Measurements from ENCODE around the gene HMGXB4.
"Not testable (repeated sequence)": the region's sequence is repeated elsewhere in the genome, so short reads cannot be mapped to it uniquely, and the experiment has no call there.

The HMGXB4 gene, protein sequence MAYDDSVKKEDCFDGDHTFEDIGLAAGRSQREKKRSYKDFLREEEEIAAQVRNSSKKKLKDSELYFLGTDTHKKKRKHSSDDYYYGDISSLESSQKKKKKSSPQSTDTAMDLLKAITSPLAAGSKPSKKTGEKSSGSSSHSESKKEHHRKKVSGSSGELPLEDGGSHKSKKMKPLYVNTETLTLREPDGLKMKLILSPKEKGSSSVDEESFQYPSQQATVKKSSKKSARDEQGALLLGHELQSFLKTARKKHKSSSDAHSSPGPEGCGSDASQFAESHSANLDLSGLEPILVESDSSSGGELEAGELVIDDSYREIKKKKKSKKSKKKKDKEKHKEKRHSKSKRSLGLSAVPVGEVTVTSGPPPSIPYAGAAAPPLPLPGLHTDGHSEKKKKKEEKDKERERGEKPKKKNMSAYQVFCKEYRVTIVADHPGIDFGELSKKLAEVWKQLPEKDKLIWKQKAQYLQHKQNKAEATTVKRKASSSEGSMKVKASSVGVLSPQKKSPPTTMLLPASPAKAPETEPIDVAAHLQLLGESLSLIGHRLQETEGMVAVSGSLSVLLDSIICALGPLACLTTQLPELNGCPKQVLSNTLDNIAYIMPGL

DNA sequence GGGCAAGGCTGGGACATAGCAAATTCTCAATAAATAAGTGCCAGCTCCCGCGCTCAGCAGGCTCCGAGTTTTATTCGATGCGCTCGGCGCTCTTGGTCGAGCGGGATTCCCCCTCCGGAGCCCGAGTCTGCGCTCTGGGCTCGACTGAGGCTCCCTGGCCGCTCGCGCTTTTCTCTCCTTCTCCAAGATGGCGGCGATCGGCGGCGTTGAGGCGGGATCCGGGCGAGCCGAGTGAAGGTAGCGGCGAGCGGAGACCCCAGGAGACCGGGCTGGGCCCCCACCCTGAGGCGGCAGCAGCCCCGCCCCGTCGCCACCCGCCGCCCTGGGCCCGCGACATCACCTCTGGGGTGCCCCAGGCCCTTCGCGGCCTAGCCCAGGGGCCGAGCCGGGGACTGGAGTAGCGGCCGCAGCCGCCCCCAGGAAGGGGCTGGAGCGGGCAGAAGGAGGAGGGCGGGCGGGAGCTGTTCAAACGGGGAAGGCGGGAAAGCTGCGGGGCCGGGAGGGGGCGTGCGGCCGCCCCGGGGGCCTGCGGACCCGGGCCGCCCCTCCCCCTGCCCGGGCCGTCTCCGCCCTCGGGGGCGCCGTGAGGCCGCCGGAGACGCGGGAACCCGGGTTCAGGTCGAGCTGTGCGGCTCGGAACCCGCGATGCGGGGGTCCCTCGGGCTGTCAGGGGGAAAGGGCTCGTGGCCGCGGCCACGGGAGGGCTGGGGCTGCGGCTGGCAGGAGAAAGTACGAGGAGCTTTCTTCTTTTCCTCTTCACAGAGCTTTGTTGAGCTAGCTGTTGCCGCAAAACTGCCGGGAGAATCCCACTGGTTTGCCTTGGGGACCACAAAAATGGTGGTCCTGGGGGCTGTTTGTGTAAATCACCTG, at the start of gene HMGXB4:
Gene HMGXB4 (plus strand): TSS at position 173 of the 870 bp plus-strand sequence. CDS start 4,898 bp downstream, outside the sequence.
- in situ Hi-C loops (cut with HindIII; ENCODE audit: low sequenced_read_pairs) = no loop called here

DNA sequence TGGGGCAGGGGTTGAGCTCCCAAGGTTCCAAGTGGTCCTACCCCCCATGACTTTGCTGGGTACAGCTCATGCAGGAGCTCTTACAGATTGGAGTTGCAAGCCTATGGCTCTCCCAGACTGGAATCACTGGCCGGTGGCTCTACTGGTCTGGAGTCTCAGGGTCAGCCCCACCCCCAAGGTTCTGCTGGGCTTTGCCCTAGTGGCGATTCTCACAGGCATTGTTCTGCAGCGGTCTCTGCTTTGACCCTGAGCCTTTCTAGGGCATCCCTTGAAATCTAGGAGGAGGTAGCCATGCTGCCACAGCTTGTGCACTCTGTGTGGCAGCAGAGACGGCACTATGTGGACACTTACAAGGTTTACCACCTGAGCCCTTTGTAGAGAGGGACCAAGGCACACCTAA, 49.3 kb upstream of the HMGXB4 start:
- in situ Hi-C loops (cut with HindIII; ENCODE audit: low sequenced_read_pairs) = no loop called here

DNA sequence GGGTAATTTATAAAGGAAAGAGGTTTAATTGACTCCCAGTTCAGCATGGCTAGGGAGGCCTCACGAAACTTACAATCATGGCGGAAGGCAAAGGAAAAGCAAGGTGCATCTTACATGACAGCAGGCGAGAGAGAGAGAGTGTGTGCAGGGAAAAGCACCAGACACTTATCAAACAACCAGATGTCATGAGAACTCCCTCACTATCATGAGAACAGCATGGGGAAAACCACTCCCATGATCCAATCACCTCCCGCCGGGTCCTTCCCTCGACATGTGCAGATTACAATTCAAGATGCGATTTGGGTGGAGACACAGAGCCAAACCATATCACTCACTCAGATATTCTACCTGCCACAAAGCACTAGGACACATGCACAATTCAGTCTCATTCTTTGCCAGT, 48.1 kb upstream of the HMGXB4 start:
- in situ Hi-C loops (cut with HindIII; ENCODE audit: low sequenced_read_pairs) = no loop called here

DNA sequence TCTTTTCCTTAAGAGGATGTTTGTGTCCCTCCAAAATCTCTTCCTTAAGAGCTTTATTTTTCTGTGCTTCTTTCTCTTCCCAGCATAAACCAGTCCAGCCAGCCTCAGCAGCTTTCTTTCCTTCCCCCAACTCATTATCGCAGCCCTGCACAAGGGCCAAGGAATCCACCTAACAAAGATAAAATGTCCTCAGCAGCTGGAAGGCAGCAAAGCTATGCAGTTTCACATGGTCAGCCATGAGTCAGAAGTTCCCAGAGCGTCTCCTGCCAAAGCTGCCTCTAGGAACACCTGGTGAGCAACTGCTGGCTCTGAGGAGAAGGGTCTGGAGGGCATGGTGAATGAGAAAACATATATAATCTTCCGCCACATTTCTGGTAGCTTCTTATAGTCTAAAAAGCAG, 45.3 kb upstream of the HMGXB4 start:
- in situ Hi-C loops (cut with HindIII; ENCODE audit: low sequenced_read_pairs) = no loop called here

DNA sequence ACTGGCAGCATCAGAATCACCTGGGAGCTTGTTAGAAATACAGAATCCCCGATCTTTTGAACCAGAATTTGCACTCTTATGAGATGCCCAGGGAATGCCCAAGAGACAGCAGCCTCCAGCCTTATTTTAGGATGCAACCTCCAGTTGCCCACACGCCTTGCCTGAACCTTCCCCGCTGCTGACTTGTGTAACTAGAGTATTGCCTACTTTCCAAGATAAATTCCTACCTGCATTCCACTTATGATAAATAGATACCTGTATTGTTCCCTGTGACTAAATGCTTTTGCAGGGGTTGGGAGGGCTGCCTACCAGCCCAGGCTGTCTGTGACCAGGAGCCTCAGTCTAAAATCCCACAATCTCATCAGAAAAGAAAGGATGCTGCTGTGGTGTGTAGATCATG, 44.3 kb upstream of the HMGXB4 start:
- in situ Hi-C loops (cut with HindIII; ENCODE audit: low sequenced_read_pairs) = no loop called here

DNA sequence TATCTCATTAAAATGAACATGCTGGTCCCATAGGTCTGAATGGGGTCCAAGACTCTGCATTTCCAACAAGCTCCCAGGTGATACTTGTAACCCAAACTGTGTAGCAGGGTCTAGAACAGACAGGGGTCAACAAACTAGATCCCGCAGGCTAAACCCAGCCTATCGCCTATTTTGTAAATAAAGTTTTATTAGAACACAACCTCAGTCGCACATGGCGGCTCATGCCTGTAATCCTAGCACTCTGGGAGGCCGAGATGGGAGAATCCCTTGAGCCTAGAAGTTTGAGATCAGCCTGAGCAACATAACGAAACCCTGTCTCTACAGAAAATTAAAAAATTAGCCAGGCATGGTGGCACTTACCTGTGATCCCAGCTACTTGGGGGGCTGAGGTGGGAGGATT, 42.3 kb upstream of the HMGXB4 start:
- in situ Hi-C loops (cut with HindIII; ENCODE audit: low sequenced_read_pairs) = no loop called here

DNA sequence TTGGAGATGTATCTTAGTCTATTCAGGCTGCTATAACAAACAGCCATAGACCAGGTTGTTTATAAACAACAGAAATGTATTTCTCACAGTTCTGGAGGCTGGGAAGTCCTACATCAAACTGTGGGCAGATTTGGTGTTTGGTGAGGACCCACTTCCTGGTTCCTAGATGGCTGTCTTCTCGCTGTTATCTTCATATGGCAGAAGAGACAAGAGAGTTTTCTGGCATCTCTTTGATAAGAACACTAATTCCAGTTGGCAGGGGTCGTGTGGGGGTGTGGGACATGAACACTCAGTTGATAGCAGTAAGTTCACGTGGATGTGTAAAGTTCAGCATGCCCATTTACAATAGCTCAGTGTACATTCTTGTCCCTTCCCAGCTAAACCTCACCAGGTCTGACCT, 41.3 kb upstream of the HMGXB4 start:
- in situ Hi-C loops (cut with HindIII; ENCODE audit: low sequenced_read_pairs) = no loop called here

DNA sequence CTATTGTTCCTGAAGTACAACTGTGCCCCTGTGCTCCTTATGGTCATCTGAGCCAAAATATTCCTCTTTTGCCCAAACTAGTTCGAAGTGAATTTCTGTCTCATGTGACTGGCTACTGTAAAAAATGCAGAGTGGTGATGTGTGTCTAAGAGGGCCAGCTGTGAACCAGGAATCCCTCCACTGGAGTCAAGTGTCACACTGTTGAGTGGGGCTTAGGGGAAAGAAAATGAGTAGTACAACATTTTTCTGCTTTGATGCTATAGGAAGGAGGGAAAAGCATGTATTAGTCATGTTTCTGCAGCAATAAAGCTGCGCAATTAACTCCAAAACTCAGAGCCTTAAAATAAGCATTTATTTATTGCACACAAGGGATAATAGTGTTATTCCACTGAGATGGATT, 39.8 kb upstream of the HMGXB4 start:
- in situ Hi-C loops (cut with HindIII; ENCODE audit: low sequenced_read_pairs) = no loop called here

DNA sequence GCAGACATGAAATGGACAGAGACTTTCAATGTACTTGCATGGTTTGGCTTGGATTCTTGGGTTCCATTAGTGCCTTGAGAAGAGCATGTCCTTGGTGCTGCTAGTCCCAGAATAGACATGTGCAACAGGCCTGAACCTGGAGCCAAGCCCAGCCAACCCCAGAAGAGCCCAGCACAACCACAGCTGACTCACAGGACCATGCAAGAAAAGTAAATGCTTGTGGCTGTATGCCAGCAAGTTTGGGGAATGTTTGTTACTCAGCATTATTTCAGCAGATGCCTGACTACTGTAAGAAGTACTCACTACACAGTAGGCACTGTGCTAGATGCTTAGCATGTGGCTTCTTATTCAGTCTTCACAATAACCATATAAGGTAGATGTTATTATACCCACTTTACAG, 39.2 kb upstream of the HMGXB4 start:
- in situ Hi-C loops (cut with HindIII; ENCODE audit: low sequenced_read_pairs) = no loop called here

DNA sequence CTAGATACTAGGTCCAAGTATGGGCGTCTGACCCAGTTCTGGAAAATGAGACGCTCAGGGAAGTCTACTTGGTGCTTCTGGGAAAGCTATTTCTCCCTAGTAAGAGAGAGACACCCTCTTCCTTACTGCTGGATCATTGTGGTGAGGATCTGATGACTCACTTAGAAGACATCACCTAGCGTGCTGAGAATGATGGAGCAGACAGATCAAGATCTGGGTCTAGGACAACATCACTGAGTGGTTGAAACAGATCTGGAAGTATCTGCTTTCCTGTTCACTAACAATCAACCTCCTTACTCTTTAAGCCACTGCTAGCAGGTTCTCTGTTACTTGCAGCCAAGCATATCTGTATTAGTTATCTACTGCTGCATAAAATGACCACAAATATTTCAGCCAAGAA, 38.3 kb upstream of the HMGXB4 start:
- in situ Hi-C loops (cut with HindIII; ENCODE audit: low sequenced_read_pairs) = no loop called here

DNA sequence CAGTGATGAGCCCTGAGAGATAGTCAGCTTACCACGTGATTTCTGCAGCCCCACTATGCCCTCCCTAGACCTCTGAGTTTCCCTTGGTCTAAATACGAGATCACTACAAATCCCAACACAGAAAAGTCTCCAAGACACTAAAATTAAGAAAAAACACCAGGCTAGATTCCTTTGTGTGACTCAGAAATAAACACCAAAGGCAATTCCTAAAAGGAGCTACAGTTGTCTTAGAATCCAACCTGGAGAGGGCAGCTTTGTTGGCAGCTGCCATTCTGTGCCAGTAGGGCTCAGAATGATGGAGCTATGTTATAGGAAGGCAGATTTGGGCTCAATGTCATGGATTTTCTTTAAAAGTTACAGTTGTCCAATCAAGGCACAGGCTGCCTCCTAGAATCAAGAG, 37.1 kb upstream of the HMGXB4 start:
- in situ Hi-C loops (cut with HindIII; ENCODE audit: low sequenced_read_pairs) = no loop called here

DNA sequence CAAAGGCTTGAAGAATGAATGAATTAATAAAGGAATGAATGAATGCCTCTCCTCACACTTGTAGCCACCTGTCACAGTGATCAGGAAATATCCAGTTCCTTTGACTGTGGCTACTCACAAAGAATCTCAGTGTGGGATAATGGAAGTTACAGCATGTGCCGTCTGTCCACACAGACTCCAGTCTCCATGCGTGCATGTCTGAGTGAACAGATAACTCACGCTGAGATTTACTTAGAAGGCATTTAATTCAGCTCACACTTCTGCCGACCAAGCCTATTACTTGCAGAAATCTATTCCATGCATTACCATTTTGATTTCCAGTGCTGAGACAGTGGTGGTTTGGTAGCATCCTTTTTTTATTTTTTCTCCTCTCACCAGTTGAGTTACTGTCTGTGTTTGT, 32.3 kb upstream of the HMGXB4 start:
- in situ Hi-C loops (cut with HindIII; ENCODE audit: low sequenced_read_pairs) = no loop called here

DNA sequence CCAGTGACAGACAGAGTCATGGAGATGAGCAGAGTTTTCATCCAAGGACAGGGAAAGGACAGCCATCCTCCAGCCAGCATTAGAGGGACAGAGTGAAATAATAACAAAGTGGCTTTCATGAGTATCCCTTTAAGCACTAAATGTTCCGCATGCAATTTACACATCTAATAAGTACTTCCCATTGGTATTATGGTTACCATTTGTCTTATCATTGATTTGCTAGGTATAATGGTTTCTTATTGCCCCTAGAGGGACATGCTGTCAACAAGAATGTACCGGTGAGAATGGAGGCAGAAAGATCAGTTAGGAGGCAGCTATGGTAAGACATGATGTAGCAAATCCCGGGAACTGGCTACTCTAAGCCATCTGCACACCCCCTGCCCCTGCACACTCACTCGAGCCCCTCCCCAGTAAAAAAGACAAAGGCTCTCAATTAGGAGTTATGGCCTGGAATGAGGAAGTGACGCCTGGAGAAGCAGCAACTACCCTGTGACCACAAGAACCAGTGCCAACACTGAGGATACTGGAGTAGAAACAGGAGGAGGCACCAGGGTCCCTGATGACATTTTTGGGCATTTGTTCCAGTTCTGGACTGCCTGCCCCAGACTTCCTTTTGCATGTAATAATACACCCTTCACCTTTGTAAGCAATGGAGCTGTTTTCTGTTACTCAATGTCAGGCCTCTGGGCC, 30.2 kb upstream of the HMGXB4 start:
- in situ Hi-C loops (cut with HindIII; ENCODE audit: low sequenced_read_pairs) = no loop called here

DNA sequence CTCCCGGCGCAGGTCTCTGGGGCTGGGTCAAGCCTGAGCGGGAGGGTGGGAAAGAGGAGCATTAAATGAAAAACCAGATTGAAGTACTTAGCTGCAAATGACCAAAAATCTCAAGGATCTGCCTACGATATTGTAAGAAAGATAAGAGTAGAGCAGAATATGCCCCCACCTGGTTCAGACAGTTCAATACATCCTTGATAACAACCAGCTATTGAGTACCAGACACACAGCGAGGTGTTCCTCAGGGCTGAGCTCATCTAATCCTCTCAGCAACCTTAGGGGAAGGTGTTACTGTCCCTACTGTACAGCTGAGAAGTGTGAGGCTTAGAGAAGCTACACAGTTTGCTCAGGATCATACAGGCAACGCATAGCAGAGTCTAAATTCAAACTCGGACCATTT, 27.4 kb upstream of the HMGXB4 start:
- in situ Hi-C loops (cut with HindIII; ENCODE audit: low sequenced_read_pairs) = no loop called here

DNA sequence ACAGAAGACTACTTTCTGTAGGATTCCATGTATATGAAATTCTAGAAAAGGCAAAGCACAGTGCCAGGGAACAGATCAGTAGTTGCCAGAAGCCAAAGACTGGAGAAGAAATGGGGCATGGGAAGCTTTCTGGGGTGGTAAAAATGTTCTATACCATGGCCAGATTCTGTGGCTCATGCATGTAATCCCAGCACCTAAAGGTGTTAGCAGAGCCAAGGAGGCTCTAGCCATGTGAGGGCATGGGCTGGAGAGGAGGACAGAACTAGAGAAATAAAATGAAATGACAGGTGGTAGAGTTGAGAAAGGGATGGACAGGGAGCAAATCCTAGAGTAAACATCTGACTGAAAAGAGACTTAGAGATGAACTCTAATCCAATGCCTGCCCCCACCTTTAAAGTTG, 26.9 kb upstream of the HMGXB4 start:
- in situ Hi-C loops (cut with HindIII; ENCODE audit: low sequenced_read_pairs) = no loop called here

DNA sequence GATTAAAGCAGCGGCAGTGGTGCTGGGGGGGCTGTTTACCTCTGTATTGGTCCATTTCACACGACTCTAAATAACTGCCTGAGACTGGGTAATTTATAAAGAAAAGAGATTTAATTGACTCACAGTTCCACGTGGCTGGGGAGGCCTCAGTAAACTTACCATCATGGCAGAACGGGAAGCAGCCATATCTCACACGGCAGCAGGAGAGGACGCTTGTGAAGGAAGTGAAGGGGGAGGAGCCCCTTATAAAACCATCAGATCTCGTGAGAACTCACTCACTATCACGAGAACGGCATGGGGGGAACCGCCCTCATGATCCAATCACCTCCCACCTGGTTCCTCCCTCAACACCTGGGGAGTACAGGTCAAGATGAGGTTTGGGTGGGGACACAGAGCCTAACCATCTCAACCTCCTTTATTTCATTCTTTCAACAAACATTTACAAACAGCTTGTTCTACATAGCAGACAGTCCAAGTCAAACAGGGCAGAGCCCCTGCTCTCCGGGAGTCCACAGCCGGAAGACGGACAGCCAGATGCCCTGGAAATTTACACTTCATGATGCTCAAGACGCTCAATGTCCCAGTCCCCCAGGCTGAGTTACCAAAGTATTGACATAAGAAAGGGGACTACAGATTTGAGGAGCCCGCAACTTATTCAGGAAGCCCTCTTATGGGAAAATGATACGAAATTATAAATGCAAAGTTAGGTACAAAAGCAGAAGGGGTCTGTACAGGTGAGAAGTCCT, 26.3 kb upstream of the HMGXB4 start:
- in situ Hi-C loops (cut with HindIII; ENCODE audit: low sequenced_read_pairs) = no loop called here

DNA sequence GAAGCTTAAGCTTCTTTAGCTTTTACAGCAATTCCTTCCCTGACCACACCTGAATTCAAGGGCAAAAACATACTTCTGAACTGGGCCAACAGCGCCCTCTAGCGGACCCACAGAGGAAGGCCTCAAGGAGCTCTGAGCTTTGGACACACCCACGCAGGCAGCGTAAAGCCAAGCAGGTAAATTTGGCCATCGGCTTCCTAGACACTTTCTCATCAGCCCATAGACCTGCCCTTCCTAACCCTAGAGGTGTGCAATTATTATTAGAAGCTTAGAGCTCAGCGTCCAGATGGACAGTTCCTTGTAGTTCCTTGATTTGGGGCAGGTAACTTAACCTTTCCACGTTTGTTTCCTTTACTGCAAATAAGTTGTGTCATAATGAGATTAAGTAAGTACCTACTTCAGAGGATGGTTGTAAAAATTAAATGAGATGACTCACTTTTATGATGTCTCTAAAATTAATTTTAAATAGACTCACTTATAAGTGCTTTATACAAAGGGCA, 25.7 kb upstream of the HMGXB4 start:
- in situ Hi-C loops (cut with HindIII; ENCODE audit: low sequenced_read_pairs) = no loop called here

DNA sequence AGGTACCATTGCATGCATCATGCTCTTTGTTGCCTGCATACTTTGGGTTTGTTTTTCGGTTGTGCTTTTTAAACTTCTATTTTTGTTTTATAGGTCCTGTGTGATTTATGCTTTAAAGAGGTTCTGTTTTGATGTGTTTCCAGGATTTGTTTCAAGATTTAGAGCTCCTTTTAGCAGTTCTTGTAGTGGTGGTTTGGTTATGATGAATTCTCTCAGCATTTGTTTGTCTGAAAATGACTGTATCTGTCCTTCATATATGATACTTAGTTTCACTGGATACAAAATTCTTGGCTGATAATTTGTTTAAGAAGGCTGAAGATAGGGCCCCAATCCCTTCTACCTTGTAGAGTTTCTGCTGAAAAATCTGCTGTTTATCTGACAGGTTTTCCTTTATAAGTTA, 18.5 kb upstream of the HMGXB4 start:
- in situ Hi-C loops (cut with HindIII; ENCODE audit: low sequenced_read_pairs) = not testable (repeated sequence)

DNA sequence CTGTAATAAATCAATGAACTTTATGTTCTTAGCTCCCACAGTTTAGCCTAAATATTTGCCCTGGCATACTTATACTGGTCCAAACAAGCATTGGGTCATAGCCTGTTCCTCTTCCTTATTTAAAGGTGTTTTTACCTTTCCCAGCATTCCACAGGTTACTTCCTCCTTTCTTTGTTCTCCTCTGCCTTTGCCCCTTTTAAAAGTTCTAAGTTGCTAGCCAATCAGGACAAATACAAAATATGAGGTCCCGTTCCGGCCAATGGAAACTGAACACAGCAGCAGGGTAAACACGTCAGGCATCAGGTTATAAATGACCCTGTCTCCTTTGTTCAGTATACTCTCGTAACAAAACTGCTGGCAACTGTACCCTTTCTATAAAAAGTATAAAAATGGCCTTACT, 12.8 kb upstream of the HMGXB4 start:
- in situ Hi-C loops (cut with HindIII; ENCODE audit: low sequenced_read_pairs) = not testable (repeated sequence)

DNA sequence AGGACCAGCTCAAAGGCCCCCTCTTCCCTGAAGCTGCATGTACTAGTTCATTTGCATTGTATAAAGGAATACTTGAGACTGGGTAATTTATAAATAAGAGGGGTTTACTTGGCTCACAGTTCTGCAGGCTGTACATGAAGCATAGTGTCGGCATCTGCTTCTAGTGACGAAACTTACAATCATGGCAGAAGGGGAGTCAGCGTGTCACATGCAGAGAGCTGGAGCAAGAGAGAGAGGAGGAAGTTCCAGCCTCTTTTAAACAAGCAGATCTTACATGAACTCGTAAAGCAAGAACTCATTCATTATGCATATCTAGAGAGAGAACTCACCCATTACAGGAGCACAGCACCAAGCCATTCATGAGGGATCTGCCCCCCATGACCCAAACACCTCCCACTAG, 7.1 kb upstream of the HMGXB4 start:
- in situ Hi-C loops (cut with HindIII; ENCODE audit: low sequenced_read_pairs) = no loop called here
